HEK293T (cell line): Measurements from ENCODE around the gene ITGA2.

Experiments
- ARNT ChIP-seq: fragments of 450-650 bp; IDR thresholded peaks from 2 replicates; pipeline ENCODE4 v1.6.1; 2017; ENCODE audit warnings: mild to moderate bottlenecking
- BHLHE40 ChIP-seq: fragments of 450-650 bp; IDR thresholded peaks from 2 replicates; pipeline ENCODE4 v1.6.1; 2016; ENCODE audit warnings: mild to moderate bottlenecking, moderate library complexity, borderline replicate concordance
- ELF4 ChIP-seq: fragments of 450-650 bp; IDR thresholded peaks from 2 replicates; pipeline ENCODE4 v1.6.1; 2017; ENCODE audit warnings: antibody characterized with exemption
- FOXM1 ChIP-seq: fragments of 450-650 bp; IDR thresholded peaks from 2 replicates; pipeline ENCODE4 v1.6.1; 2017; ENCODE audit warnings: mild to moderate bottlenecking, borderline replicate concordance
- TARDBP ChIP-seq: fragments of 450-650 bp; IDR thresholded peaks from 2 replicates; pipeline ENCODE4 v1.6.1; 2016

DNA sequence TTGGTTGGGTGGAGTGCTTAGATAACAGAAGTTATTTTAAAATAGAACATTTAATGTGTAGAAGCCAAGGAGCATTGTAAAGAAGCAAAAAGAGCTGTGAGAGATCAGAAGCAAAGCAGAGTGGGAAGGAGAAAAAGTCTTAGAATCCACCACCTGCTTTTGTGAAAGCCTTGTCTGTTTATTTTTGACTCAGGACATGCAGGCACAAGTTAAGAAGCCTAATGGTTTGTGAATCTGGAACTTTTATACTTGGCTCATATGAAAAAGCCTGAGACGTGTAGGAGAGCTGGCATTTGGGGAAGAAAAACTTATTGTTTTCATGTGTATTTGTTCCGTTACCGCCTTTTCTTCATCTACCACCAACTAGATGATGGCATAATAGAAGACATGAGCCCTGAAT, 38.5 kb upstream of the ITGA2 start:
- no peak for TF ChIP-seq TARDBP
- no peak for TF ChIP-seq BHLHE40
- no peak for TF ChIP-seq ELF4
- TF ChIP-seq ARNT, result no peak
- no peak for TF ChIP-seq FOXM1
